WTC11 (cell line): ENCODE measurements around the gene GZMM. TPM values are rescaled to one million over a fixed set of nuclear protein-coding genes. Genes with fewer than 3 reads are reported as not detected.

ENCODE experiments used
- ATAC-seq: fragments of 200-7000 bp; cut with Tn5 transposase; 2 replicates; pipeline ENCODE4 v1.10.0; 2021; ENCODE audit warnings: mild to moderate bottlenecking, moderate library complexity
- Bru-seq: library from RNA; stranded (reverse); fragments of 400-500 nt; gene quantifications from one replicate; lab custom pipeline; 2021; lab: Mats Ljungman, UMichigan
- CTCF ChIA-PET: fragments of 300-600 bp; sonication (Branson Sonifier 250); formaldehyde crosslinking; loops from one replicate; lab custom pipeline; 2021; ENCODE audit warnings: antibody characterized with exemption; lab: Charles Lee
- POLR2A ChIA-PET: fragments of 350-600 bp; sonication (Branson Sonifier 250); formaldehyde crosslinking; loops from one replicate; lab custom pipeline; 2021; ENCODE audit warnings: antibody characterized with exemption; lab: Charles Lee
- DNase-seq: peaks from one replicate; pipeline ENCODE4 v3.0.0; 2021; ENCODE audit warnings: low spot score
- H3K27ac Mint-ChIP-seq: 2 replicates; pipeline ENCODE4 v1.8.0; 2021; ENCODE audit warnings: mixed read lengths
- H3K27me3 Mint-ChIP-seq: 2 replicates; pipeline ENCODE4 v1.8.0; 2021; ENCODE audit warnings: low read depth, mild to moderate bottlenecking, moderate library complexity, mixed read lengths
- H3K36me3 Mint-ChIP-seq: 2 replicates; pipeline ENCODE4 v1.8.0; 2021; ENCODE audit warnings: mixed read lengths
- H3K4me1 Mint-ChIP-seq: 2 replicates; pipeline ENCODE4 v1.8.0; 2022; ENCODE audit warnings: mixed read lengths
- H3K4me3 Mint-ChIP-seq: 2 replicates; pipeline ENCODE4 v1.8.0; 2021; ENCODE audit warnings: mild to moderate bottlenecking, moderate library complexity, mixed read lengths
- H3K9me3 Mint-ChIP-seq: 2 replicates; pipeline ENCODE4 v1.8.0; 2021; ENCODE audit warnings: mixed read lengths
- ETV6 ChIP-seq: sonication (generic); formaldehyde crosslinking; IDR thresholded peaks from 2 replicates; pipeline ENCODE4 v1.8.1; 2022; ENCODE audit warnings: mild to moderate bottlenecking, missing genetic modification reagents
- NFE2L1 ChIP-seq: sonication (generic); formaldehyde crosslinking; IDR thresholded peaks from 2 replicates; pipeline ENCODE4 v1.8.1; 2023; ENCODE audit warnings: missing genetic modification reagents
- SMAD3 ChIP-seq: sonication (generic); formaldehyde crosslinking; IDR thresholded peaks from 2 replicates; pipeline ENCODE4 v1.8.0; 2022; ENCODE audit warnings: missing genetic modification reagents, mild to moderate bottlenecking, borderline replicate concordance
- TP53 ChIP-seq: sonication (generic); formaldehyde crosslinking; IDR thresholded peaks from 2 replicates; pipeline ENCODE4 v1.8.1; 2023; ENCODE audit warnings: mild to moderate bottlenecking, missing genetic modification reagents
- ZMAT4 ChIP-seq: fragments of 250-450 bp; sonication (Bioruptor Pico); IDR thresholded peaks from 2 replicates; pipeline ENCODE4 v1.9.0; 2021; ENCODE audit warnings: mild to moderate bottlenecking
- ZNF416 ChIP-seq: fragments of 250-450 bp; sonication (Bioruptor Pico); IDR thresholded peaks from 2 replicates; pipeline ENCODE4 v1.9.0; 2021; ENCODE audit warnings: mild to moderate bottlenecking, inconsistent platforms
- long read RNA-seq, 3 experiments: library from RNA in 1 of 3; library from capped mRNA in 1 of 3; library from polyadenylated mRNA in 1 of 3; unstranded in 2 of 3; stranded (forward) in 1 of 3; transcript quantifications; one replicate each; pipeline ENCODE4 v2.0.0, GENCODE V29; 2021
- total RNA-seq: library from RNA; stranded (reverse); gene quantifications from 3 replicates; pipeline ENCODE4 v1.2.3, GENCODE V29; 2021
- TF ChIP-seq, protein P1 (sequence below): sonication (generic); formaldehyde crosslinking; IDR thresholded peaks from 2 replicates; pipeline ENCODE4 v1.8.1; 2022; ENCODE audit warnings: missing genetic modification reagents, borderline replicate concordance
- TF ChIP-seq, protein P2 (sequence below): sonication (generic); formaldehyde crosslinking; IDR thresholded peaks from 2 replicates; pipeline ENCODE4 v1.8.1; 2023; ENCODE audit warnings: mild to moderate bottlenecking, missing genetic modification reagents, moderate library complexity
- TF ChIP-seq, protein P3 (sequence below): sonication (generic); formaldehyde crosslinking; IDR thresholded peaks from 2 replicates; pipeline ENCODE4 v1.8.1; 2023; ENCODE audit warnings: mild to moderate bottlenecking, missing genetic modification reagents
- TF ChIP-seq, protein P4 (sequence below): sonication (generic); formaldehyde crosslinking; IDR thresholded peaks from 2 replicates; pipeline ENCODE4 v1.8.1; 2023; ENCODE audit warnings: mild to moderate bottlenecking, moderate library complexity, missing genetic modification reagents

The GZMM gene
- total RNA-seq (0.21 to 0.68 TPM (median 0.60 TPM) in 3 replicates), Bru-seq, nascent RNA (percentile 26 among the genes with signal in this experiment)
- long read RNA-seq, experiment 1 = 0 reads
- long read RNA-seq, experiment 2 = 0 reads
- long read RNA-seq, experiment 3 = 0 reads

GRCh38 chr19:543910-544608 lies at the start of gene GZMM:
Gene GZMM (plus strand): TSS chr19:544053. CDS start chr19:544072, 19 bp downstream.
- H3K4me3 Mint-ChIP-seq = no peak within 1 kb of the TSS
- H3K4me1 Mint-ChIP-seq = peaks cover 7% of the 10 kb centered on the region
- H3K27ac Mint-ChIP-seq = peak within 1 kb of the TSS; percentile 57
- H3K27me3 Mint-ChIP-seq = no peaks in the 10 kb centered on the region
- ATAC-seq = peak; percentile 37; the same call in 1 of the 2 replicates
- TF ChIP-seq ETV6 (CRISPR knock-in tag) (no peak), TP53 (CRISPR knock-in tag) (no peak), SMAD3 (no peak), ZNF416 (no peak), ZMAT4 (no peak)
- TF ChIP-seq, protein P1, sequence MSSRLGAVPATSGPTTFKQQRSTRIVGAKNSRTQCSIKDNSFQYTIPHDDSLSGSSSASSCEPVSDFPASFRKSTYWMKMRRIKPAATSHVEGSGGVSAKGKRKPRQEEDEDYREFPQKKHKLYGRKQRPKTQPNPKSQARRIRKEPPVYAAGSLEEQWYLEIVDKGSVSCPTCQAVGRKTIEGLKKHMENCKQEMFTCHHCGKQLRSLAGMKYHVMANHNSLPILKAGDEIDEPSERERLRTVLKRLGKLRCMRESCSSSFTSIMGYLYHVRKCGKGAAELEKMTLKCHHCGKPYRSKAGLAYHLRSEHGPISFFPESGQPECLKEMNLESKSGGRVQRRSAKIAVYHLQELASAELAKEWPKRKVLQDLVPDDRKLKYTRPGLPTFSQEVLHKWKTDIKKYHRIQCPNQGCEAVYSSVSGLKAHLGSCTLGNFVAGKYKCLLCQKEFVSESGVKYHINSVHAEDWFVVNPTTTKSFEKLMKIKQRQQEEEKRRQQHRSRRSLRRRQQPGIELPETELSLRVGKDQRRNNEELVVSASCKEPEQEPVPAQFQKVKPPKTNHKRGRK (CRISPR knock-in tag) = no peak
- TF ChIP-seq, protein P2, sequence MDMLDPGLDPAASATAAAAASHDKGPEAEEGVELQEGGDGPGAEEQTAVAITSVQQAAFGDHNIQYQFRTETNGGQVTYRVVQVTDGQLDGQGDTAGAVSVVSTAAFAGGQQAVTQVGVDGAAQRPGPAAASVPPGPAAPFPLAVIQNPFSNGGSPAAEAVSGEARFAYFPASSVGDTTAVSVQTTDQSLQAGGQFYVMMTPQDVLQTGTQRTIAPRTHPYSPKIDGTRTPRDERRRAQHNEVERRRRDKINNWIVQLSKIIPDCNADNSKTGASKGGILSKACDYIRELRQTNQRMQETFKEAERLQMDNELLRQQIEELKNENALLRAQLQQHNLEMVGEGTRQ (CRISPR knock-in tag) = no peak
- ChIA-PET POLR2A (interaction anchor here (0.7 kb wide), 1 partner anchor 453 kb away, joined by 6 read pairs; no protein-coding TSS in a partner anchor), CTCF (no interaction called here)
- peaks cover under 1% of the 10 kb centered on the region; the same call in 1 of the 2 replicates for H3K36me3 Mint-ChIP-seq
- DNase-seq = no peak
- H3K9me3 Mint-ChIP-seq = no peaks in the 10 kb centered on the region

GRCh38 chr19:494171-495080 lies 49.4 kb upstream of the GZMM start:
- ChIA-PET CTCF (interaction anchor here (0.9 to 3.6 kb wide), 12 partner anchors 12 to 228 kb away, joined by 3 to 46 read pairs (median 5); no protein-coding TSS in a partner anchor), POLR2A (interaction anchor here (0.8 kb wide), 1 partner anchor 12 kb away, joined by 3 read pairs; no protein-coding TSS in a partner anchor)
- no peak overlapping the region for H3K4me3 Mint-ChIP-seq
- no peaks in the 10 kb centered on the region for H3K36me3 Mint-ChIP-seq
- TF ChIP-seq, protein P3, sequence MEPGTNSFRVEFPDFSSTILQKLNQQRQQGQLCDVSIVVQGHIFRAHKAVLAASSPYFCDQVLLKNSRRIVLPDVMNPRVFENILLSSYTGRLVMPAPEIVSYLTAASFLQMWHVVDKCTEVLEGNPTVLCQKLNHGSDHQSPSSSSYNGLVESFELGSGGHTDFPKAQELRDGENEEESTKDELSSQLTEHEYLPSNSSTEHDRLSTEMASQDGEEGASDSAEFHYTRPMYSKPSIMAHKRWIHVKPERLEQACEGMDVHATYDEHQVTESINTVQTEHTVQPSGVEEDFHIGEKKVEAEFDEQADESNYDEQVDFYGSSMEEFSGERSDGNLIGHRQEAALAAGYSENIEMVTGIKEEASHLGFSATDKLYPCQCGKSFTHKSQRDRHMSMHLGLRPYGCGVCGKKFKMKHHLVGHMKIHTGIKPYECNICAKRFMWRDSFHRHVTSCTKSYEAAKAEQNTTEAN (CRISPR knock-in tag) = no peak
- TF ChIP-seq, protein P2 (CRISPR knock-in tag) = 0 out of 2 replicates have a peak, but pooled peaks have one; percentile 8
- ATAC-seq = no peak
- H3K27ac Mint-ChIP-seq = no peak overlapping the region
- H3K27me3 Mint-ChIP-seq = peaks cover 32% of the 10 kb centered on the region
- H3K9me3 Mint-ChIP-seq = peaks cover 3% of the 10 kb centered on the region
- H3K4me1 Mint-ChIP-seq = peaks cover 15% of the 10 kb centered on the region
- no peak for DNase-seq

- TF ChIP-seq NFE2L1 = no peak
- TF ChIP-seq, protein P4, sequence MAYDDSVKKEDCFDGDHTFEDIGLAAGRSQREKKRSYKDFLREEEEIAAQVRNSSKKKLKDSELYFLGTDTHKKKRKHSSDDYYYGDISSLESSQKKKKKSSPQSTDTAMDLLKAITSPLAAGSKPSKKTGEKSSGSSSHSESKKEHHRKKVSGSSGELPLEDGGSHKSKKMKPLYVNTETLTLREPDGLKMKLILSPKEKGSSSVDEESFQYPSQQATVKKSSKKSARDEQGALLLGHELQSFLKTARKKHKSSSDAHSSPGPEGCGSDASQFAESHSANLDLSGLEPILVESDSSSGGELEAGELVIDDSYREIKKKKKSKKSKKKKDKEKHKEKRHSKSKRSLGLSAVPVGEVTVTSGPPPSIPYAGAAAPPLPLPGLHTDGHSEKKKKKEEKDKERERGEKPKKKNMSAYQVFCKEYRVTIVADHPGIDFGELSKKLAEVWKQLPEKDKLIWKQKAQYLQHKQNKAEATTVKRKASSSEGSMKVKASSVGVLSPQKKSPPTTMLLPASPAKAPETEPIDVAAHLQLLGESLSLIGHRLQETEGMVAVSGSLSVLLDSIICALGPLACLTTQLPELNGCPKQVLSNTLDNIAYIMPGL (CRISPR knock-in tag) = 0 out of 2 replicates have a peak, but pooled peaks have one; percentile 11
- Mint-ChIP-seq H3K9me3 (peaks cover 3% of the 10 kb centered on the region), H3K36me3 (no peaks in the 10 kb centered on the region), H3K27me3 (peaks cover 33% of the 10 kb centered on the region), H3K4me1 (peaks cover 12% of the 10 kb centered on the region), H3K27ac (no peak overlapping the region), H3K4me3 (no peak overlapping the region)
- ChIA-PET POLR2A (interaction anchor here (0.8 kb wide), 1 partner anchor 12 kb away, joined by 3 read pairs; no protein-coding TSS in a partner anchor), CTCF (interaction anchor here (0.6 to 3.6 kb wide), 27 partner anchors 9 to 229 kb away, joined by 3 to 46 read pairs (median 3); partner anchors contain the start of gene C2CD4C)
- DNase-seq (no peak), ATAC-seq (no peak)
Observed at GRCh38 chr19:495081-495401, 48.8 kb upstream of the GZMM start.
